HG02884 (cell line): ENCODE data around the gene RAB40C.

Experiments used
- ATAC-seq: cut with Tn5 transposase; IDR thresholded peaks from one replicate; pipeline ENCODE4 v1.9.1; 2021; ENCODE audit warnings: mild to moderate bottlenecking, moderate library complexity; ENCODE audit not compliant: unreplicated experiment

RAB40C gene

GRCh38 chr16:642189-643049 is 52.6 kb downstream of the RAB40C start:
- ATAC-seq, result peak; percentile 39

- no peak for ATAC-seq
These were observed 53.1 kb downstream of the RAB40C start for GRCh38 chr16:643050-643368.

GRCh38 chr16:644556-644955 is 54.7 kb downstream of the RAB40C start:
- ATAC-seq, result no peak

GRCh38 chr16:645852-646678 is 56.2 kb downstream of the RAB40C start:
- no peak for ATAC-seq

- no peak for ATAC-seq
These were observed 56.9 kb downstream of the RAB40C start for GRCh38 chr16:646679-647172.

- ATAC-seq, result no peak
These were observed 57.5 kb downstream of the RAB40C start for GRCh38 chr16:647173-647902.

- ATAC-seq, result no peak
These were observed 58.4 kb downstream of the RAB40C start for GRCh38 chr16:648071-648780.

GRCh38 chr16:648781-649589 is 59.1 kb downstream of the RAB40C start, which contains the start of gene WDR90:
TSS of gene WDR90 (plus strand) at chr16:649365. CDS start at chr16:649417, 52 bp downstream.
- ATAC-seq, result peak; percentile 67

- ATAC-seq, result peak; percentile 16
These were observed 59.8 kb downstream of the RAB40C start for GRCh38 chr16:649631-650030.

GRCh38 chr16:651844-652243 is 62.0 kb downstream of the RAB40C start:
- no peak for ATAC-seq

- ATAC-seq, result no peak
These were observed 62.8 kb downstream of the RAB40C start for GRCh38 chr16:652454-653305.

- no peak for ATAC-seq
These were observed 64.2 kb downstream of the RAB40C start for GRCh38 chr16:654034-654433.

- no peak for ATAC-seq
These were observed 67.6 kb downstream of the RAB40C start for GRCh38 chr16:657487-657886.

- ATAC-seq, result no peak
These were observed 69.1 kb downstream of the RAB40C start for GRCh38 chr16:658679-659571.

- no peak for ATAC-seq
These were observed 69.8 kb downstream of the RAB40C start for GRCh38 chr16:659618-660017.

- no peak for ATAC-seq
These were observed 70.2 kb downstream of the RAB40C start for GRCh38 chr16:660132-660458.

GRCh38 chr16:660459-661183 is 70.8 kb downstream of the RAB40C start:
- ATAC-seq, result no peak
